Lower lobe of right lung (tissue), 2 donors: Measurements from ENCODE around the gene SLFN11. TPM values are rescaled to one million over a fixed set of nuclear protein-coding genes. Genes with fewer than 3 reads are reported as not detected.
"Not testable (repeated sequence)": the region's sequence is repeated elsewhere in the genome, so short reads cannot be mapped to it uniquely, and the experiment has no call there.

ENCODE experiments used
- ATAC-seq, 2 donors: fragments of 200-7000 bp; cut with Tn5 transposase; one replicate each; pipeline ENCODE4 v1.9.1; 2020 to 2022; ENCODE audit warnings: mild to moderate bottlenecking in 2 of 2, moderate library complexity in 2 of 2
- DNase-seq: peaks from one replicate; pipeline ENCODE4 v3.0.0-alpha.2; 2020
- H3K27ac ChIP-seq: fragments of 200-600 bp; one replicate; pipeline ENCODE4 v1.8.0; 2022
- H3K27me3 ChIP-seq: fragments of 200-600 bp; one replicate; pipeline ENCODE4 v1.8.0; 2022; ENCODE audit warnings: low read depth
- H3K36me3 ChIP-seq: fragments of 200-600 bp; one replicate; pipeline ENCODE4 v1.8.0; 2022; ENCODE audit warnings: mild to moderate bottlenecking
- H3K4me1 ChIP-seq: fragments of 200-600 bp; one replicate; pipeline ENCODE4 v1.8.0; 2022
- H3K4me3 ChIP-seq: fragments of 200-600 bp; one replicate; pipeline ENCODE4 v1.8.0; 2022; ENCODE audit warnings: mild to moderate bottlenecking
- H3K9me3 ChIP-seq: fragments of 200-600 bp; one replicate; pipeline ENCODE4 v1.8.0; 2022
- CTCF ChIP-seq: fragments of 200-600 bp; IDR thresholded peaks from one replicate; pipeline ENCODE4 v1.8.0; 2022; ENCODE audit warnings: antibody characterized with exemption, mild to moderate bottlenecking
- intact Hi-C: fragments of 100-400 bp; cut with DNase I; formaldehyde crosslinking; loops from one replicate; pipeline ENCODE4 v1.11.0; 2022
- long read RNA-seq: library from polyadenylated mRNA; unstranded; transcript quantifications from one replicate; pipeline ENCODE4 v2.0.0, GENCODE V29; 2021
- total RNA-seq: library from RNA; stranded (reverse); fragmentation: NEBNext Ultra II Directional; extraction: Animal tissue kit (Norgen Biotek cat#: 25700); gene quantifications from one replicate; pipeline ENCODE4 v1.2.1, GENCODE V29; 2021
- donor health status: DM: no; HTN: yes; CAD: no; lungs with severe emphysema.

Gene SLFN11
- total RNA-seq, result 118 TPM
- long read RNA-seq, full-length matches to known transcripts, result 5 of 66 reads
- long read RNA-seq, partial matches to known transcripts, result 12 of 66 reads
- long read RNA-seq, other reads (novel, unspliced or antisense), result 49 of 66 reads

GRCh38 chr17:35373534-35373983 is at the start of gene SLFN11:
Gene SLFN11, minus strand, starts transcription at chr17:35373621. Its CDS starts 9,814 bp downstream, at chr17:35363807.
- peak; percentile 93 to 96 for ATAC-seq
- Histone ChIP-seq H3K4me1 (peaks cover 53% of the 10 kb centered on the region), H3K27ac (peak within 1 kb of the TSS; percentile 95)

GRCh38 chr17:35421069-35421468 is 47.6 kb upstream of the SLFN11 start:
- H3K4me3 ChIP-seq, ATAC-seq, H3K9me3 ChIP-seq, DNase-seq, H3K27ac ChIP-seq, H3K4me1 ChIP-seq, H3K27me3 ChIP-seq, intact Hi-C loops: not testable (repeated sequence)
- peaks cover 21% of the 10 kb centered on the region for H3K36me3 ChIP-seq

More at GRCh38 chr17:35373534-35373983, at the start of gene SLFN11:
- no peak for TF ChIP-seq CTCF
- peak; percentile 90 for DNase-seq
- H3K4me3 ChIP-seq, result peak within 1 kb of the TSS; percentile 69
- intact Hi-C loops, result no loop called here
- H3K36me3 ChIP-seq, result no peaks in the 10 kb centered on the region
- H3K27me3 ChIP-seq, result no peaks in the 10 kb centered on the region
- no peaks in the 10 kb centered on the region for H3K9me3 ChIP-seq

GRCh38 chr17:35416659-35417058 is 43.2 kb upstream of the SLFN11 start:
- DNase-seq (no peak), ATAC-seq (no peak)
- Histone ChIP-seq H3K27ac (no peak overlapping the region), H3K36me3 (peaks cover 13% of the 10 kb centered on the region), H3K4me3 (no peak overlapping the region), H3K4me1 (no peaks in the 10 kb centered on the region), H3K27me3 (no peaks in the 10 kb centered on the region), H3K9me3 (peaks cover 10% of the 10 kb centered on the region)
- intact Hi-C loops, result no loop called here
- TF ChIP-seq CTCF, result no peak

GRCh38 chr17:35414707-35415106 is 41.3 kb upstream of the SLFN11 start:
- peaks cover 32% of the 10 kb centered on the region for H3K36me3 ChIP-seq
- H3K4me3 ChIP-seq, H3K27me3 ChIP-seq, H3K27ac ChIP-seq, ATAC-seq, DNase-seq, H3K4me1 ChIP-seq, H3K9me3 ChIP-seq, intact Hi-C loops: not testable (repeated sequence)

GRCh38 chr17:35414247-35414646 is 40.8 kb upstream of the SLFN11 start:
- no peaks in the 10 kb centered on the region for H3K4me1 ChIP-seq

GRCh38 chr17:35407531-35407930 is 34.1 kb upstream of the SLFN11 start:
- Histone ChIP-seq H3K9me3 (no peaks in the 10 kb centered on the region), H3K27ac (no peak overlapping the region), H3K36me3 (peaks cover 25% of the 10 kb centered on the region), H3K4me3 (no peak overlapping the region), H3K27me3 (no peaks in the 10 kb centered on the region), H3K4me1 (no peaks in the 10 kb centered on the region)
- no peak for DNase-seq
- TF ChIP-seq CTCF, result no peak
- intact Hi-C loops, result no loop called here
- no peak for ATAC-seq

More at GRCh38 chr17:35414247-35414646, 40.8 kb upstream of the SLFN11 start:
- H3K36me3 ChIP-seq, result peaks cover 37% of the 10 kb centered on the region
- H3K9me3 ChIP-seq, result peaks cover 10% of the 10 kb centered on the region
- intact Hi-C loops, result no loop called here
- DNase-seq (no peak), ATAC-seq (no peak)
- H3K27me3 ChIP-seq, result no peaks in the 10 kb centered on the region
- no peak overlapping the region for H3K27ac ChIP-seq
- no peak for TF ChIP-seq CTCF
- no peak overlapping the region for H3K4me3 ChIP-seq
